GM19035 (cell line): ENCODE measurements around the gene NME4.
"Not testable (repeated sequence)": the region's sequence is repeated elsewhere in the genome, so short reads cannot be mapped to it uniquely, and the experiment has no call there.

Experiments
- ATAC-seq: cut with Tn5 transposase; IDR thresholded peaks from one replicate; pipeline ENCODE4 v1.9.1; 2021; ENCODE audit not compliant: unreplicated experiment

NME4 gene

DNA sequence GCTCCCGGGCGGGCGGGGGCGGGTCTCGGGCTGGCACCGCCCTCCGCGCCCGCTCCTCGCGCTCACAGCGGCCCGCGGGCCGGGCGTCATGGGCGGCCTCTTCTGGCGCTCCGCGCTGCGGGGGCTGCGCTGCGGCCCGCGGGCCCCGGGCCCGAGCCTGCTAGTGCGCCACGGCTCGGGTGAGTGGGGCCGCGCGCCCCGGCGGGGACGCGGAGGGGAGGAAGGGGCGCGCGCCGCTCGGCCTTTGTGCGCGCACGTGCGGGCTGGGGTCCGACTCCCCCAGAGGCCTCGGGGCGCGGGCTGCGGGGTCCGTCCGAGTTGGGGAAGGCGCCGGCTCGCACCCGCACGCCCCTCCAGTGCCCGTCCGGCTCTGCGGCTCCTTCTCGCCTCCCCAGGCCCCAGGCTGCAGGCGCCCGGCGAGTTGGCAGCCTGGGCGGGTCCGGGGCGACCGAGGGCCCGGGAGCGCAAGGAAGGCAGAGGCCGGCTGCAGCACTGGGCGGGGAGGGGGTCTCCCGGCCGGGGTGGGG lies at the start of gene NME4:
TSS of gene NME4 (plus strand) at position 65 of the 527 bp plus-strand sequence. CDS start at position 89, 24 bp downstream.
- no peak for ATAC-seq

DNA sequence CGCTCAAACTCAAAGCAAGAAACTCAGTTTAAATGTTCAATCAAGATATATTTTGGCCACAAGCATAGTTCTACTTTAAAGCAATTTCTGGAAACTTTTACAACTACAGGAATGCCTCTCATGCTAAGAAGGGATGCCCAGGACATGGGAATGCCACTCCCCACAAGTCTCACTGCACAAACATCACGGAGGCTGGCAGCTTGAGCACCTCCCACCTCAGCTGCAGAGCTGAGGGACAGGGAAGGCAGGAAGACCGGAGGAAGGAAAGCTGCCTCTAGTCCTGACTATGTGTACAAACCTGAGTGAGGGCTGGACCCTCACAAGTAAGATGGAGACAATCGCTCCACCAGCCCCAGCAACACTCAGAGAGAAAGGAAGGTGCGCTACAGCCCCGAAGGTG lies 49.8 kb upstream of the NME4 start:
- no peak for ATAC-seq

DNA sequence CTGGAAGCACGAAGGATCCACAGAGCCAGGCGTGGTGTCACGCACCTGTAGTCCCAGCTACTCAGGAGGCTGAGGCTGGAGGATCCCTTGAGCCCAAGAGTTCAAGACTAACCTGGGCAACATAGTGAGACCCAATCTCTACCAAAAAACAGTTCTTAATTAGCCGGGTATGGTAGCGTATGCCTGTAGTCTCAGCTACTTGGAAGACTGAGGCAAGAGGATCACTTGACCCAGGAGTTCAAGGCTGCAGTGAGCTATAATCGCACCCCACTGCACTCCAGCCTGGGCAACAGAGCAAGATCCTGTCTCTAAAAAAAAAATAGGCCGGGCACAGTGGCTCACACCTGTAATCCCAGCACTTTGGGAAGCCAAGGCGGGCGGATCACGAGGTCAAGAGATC lies 48.5 kb upstream of the NME4 start:
- not testable (repeated sequence) for ATAC-seq

DNA sequence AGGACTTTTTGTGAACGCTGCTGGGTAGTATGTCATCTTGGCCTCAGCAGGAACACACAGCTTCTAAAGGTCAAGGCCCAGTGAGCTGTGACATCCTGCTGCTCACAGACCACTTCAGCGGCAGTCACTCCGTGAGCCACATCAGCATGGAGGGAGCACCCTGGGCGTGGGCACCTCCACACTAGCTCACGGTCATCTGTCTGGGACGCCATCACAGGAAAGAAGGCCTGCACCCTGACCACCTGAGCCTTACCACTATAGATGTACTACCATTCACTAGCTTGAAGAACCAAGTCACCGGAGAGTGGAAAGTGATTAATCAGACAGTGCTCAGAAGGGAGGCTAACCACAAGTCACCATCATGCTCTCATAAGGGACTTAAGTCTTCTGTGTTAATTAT lies 47.8 kb upstream of the NME4 start:
- ATAC-seq = no peak

DNA sequence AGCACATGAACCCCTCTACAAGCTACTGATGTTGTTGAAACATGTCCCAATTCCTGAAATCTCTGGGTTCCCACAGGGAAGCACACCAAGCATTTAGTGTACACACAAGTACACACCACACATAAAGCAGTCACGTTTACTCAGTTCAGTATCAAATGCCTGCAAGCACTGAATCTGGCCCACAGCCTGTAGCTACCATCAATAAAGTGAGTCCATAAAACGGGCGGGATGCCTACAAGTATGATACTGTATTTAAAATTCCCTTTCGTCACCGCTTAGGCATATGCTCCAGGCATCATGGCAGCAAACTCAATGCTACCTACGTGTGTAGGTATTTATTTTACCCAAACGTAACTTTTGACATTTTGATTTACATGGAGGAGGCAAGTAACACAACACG lies 46.8 kb upstream of the NME4 start:
- ATAC-seq = no peak

DNA sequence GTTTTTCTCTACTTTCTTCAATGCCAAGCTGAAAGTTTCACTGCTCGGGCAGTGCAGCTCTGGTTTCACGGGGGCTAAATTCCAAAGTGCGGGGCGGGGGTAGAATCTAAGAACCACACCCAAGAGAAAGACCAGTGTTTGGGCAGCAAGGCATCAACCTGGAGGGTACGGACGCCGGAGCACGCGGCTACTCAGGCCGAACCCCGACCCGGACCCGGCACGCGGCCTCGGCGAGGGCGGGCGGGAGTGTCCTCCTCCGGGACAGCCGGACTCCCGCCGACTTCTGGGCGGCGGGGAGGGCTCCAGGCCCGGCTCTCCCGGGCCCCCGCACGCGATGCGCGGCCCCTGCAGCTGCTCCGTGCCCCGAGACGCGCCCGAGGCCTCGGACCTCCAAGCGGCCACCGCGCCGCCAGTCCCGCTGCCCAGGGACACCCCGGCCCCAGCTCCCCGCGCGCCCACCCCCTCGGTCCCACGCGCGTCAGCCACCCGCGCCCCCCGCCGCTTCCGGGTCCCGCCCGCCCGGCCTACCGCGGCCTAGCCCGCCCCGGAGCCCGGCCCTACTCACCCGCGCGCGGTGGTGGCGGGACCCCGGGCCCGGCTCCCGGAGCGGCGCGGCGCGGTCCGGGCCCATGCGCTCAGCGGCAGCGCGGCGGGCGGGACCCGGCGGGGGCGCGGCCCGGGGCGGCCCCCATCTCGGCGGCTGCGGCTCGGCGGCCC lies 45.0 kb upstream of the NME4 start:
- peak; percentile 26 for ATAC-seq

DNA sequence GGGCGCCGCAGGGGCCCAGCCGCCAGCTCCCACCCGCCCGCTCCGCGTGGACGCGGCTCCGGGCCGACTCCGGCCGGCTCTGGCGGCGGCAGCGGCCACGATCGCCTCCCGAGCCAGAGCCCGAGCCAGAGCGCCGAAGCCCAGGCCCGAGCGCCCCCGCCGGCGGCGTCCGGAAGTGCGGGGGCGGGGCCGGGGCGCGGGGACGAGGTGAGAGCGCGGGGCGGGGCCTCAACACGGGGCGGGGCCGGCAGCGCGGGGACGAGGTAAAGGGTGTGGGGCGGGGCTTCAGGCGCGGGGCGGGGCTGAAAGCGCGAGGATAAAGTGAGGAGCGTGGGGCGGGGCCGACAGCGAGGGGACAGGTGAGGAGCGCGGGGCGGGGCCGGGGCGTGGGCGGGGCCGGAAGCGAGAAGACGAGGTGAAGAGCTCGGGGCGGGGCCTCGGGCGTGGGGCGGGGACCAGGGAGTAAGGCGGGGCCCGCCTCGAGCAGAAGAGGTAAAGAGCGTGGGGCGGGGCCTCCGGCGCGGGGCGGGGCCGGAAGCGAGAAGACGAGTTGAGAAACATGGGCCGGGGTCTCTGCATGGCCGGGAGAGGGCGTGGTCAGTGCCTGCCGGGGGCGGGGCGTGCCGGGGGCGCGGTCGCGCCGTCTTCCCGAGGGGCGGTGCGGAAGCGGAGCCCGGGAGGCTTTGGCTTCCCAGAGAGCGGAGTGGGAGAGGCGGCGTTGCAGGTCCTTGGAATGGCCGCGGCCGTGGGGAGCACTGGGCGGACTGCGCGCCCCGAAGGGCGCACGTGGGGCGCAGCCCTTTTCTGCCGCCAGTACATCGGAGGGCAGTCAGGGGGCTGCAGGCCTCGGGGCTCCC lies 44.2 kb upstream of the NME4 start, which contains the start of gene AXIN1:
TSS of gene AXIN1 (minus strand) at position 177 of the 857 bp plus-strand sequence. CDS start 5,698 bp downstream, outside the sequence.
- peak; percentile 54 for ATAC-seq

DNA sequence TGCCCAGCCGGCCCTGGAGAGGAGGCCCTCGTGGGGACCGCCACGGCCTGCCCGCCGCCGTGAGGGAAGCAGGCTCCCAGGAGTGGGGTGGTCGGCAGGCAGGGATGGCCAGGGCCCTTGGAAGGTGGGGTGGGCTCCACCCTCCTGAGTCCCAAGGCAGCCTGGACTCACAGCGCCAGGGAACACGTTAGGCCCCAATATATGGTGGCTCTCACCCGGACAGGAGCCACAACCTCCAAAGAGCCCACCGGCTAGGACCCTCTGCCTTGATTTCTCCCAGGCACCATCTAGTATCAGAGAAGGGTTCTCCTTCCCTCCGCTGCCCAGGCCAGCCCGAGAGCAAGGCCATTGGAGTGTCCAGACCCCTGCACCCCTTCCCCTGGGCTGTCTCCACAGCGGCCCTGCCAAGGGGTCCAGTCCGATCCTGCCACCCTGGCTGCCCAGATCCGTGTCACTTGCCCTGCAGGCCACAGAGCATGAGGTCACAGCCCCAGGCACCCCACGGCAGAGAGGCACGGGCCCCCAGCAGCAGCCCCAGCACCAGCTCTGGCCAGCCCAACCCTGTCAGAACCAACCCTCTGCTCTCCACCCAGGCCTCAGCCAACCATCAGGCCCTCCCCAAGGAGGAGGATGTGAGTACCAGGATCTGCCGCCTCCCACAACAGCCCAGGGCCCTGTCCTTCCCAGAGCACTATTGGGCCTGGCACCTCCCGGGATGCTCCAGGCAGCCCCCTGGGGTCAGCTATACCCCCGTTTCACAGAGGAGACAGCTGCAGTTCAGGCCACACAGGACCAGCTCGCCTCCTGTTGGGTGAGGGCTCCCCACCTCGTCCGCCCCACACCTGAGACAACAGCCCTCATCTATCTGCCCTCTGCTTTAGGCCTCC lies 43.4 kb upstream of the NME4 start:
- ATAC-seq = peak; percentile 7

DNA sequence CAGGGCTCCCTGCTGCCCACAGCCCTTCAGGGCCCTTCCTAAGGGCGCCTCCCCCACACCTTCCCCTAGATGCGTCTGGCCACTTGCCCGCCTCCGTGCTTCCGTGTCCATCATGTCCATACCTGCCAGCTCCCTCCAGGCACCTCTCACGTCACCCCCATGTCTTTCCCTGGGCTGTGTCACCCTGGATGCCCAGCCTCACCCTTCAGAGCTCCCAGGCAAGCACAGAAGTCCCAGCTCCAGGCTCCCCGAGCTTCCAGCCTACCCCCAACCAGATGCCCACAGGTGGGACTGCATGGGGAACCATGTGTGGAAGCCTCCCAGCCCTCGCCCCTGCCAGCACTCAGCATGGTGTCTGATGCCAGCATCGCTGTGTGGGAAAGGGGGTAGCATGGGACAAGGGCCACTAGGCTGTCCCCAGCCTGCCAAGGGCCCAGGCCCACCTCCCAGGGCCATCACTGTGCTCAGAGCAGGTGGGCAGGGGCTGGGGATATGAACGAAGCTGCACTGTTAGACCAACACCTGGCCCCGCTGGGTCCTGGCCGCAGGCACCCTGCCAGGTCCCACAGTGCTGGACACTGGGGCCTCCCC lies 42.6 kb upstream of the NME4 start:
- ATAC-seq = no peak

DNA sequence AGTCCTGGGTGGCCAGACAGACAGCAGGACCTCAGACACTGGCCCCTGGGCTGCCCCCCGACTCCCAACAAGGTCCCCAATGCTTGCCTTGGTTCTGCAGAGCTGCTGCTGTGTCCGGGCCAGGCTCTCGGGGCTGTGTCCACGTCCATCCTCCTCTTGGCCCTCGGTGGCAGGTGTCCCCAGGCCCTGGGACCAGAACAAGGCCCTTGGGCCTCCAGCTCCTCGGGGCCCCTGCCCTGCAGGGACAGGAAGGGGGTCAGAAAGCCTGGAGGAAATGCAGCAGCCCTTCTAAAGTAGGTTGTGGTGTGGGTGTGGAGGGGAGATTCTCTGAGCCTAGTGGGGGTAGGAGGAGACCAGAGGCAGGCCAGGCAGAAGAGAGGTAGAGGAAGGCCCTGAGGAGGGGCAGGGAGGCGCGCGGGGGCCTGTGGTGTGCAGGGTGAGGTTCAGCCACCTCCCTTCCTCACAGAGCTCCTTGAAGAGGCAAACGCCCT lies 42.0 kb upstream of the NME4 start:
- ATAC-seq = no peak

DNA sequence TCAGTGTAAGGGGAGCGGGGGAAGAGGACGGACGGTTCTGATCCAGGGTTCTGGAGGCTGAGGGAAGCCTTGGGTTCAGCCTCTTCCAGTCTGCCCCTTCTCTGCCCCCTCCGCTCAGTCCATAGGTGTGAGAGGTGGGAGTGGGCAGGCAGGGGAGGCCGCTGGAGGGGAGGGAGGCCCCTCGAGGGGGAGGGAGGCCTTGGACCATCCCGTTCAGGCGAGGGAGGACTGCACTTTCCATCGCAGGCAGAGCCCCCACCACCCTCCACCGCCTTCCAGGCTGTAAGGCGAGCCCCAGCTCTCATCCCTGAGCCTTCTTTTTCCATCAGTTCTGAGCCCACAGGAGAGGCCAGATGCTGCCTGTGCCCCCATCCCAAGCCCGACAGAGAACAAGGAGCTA lies 40.3 kb upstream of the NME4 start:
- ATAC-seq = no peak

DNA sequence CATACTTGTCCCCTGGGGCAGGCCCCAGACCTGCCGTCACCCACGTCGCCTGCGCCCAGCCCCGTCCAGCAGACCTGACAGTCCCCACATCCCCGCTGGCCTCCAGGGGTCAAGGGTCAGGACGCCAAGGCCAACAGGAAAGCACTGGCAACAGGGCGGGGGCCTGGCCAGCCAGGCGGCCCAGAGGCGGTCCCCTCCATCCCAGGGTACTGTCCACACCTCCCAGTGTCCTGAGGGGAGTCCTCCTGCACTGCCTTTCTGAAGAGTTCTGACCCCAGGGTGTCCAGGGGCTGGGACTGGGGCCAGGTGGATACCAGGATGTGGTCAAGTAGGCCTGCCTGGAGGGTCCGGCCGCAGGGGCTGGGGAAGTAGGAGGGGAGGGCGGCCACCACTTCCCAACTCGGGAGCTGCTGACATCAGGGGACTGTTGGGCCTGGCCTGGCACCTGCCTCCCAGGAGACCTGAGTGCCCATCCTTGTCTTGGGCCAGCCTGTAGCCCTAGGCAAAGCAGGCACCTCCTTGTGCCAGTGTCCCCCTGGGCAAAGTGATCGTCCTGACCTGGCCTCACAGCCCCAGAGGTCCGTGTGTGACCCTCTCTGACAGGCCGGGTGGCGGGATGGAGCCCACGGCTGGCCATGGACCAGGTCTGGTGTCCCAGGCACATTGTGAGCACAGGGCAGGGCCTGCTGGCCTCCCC lies 37.8 kb upstream of the NME4 start:
- no peak for ATAC-seq

DNA sequence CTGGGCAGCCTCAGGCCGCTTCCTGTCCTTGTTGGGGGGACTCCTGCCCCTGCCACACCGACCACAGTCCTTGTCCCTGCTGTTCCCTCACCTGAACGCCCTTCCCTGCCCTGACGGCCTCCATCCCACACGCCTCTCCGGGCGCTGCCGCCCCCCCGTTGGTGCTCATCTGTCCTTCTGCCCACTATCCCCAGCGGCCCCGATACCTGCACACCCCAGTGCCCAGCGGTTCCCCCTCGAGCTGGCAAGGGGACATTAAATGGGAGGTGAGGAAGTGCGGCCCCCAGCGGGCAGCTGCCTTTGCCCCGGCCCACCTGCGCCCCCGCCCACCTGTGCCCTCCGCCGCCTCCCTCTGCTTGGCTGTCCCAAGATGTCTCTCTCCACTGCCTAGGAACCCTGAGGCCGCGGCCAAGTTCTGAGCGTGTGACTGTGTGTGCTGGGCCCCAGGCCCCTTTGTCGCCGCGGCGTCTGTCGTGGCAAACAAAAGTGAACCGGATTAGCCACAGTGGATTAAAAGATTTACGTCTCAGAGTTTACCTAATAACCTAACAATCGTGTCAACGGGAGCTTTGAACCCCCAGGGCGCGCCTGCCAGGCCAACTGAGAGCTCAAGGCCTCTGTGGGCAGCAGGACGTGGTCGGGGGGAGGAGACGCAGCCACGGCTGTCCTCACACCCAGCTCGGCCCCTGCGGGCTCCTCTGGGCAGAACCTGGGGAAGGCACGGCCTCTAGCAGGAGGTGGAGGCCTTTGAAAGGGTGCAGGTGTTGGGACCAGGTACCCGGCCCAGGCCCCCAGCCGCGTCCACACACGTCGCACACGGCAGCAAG lies 36.9 kb upstream of the NME4 start:
- ATAC-seq = no peak

DNA sequence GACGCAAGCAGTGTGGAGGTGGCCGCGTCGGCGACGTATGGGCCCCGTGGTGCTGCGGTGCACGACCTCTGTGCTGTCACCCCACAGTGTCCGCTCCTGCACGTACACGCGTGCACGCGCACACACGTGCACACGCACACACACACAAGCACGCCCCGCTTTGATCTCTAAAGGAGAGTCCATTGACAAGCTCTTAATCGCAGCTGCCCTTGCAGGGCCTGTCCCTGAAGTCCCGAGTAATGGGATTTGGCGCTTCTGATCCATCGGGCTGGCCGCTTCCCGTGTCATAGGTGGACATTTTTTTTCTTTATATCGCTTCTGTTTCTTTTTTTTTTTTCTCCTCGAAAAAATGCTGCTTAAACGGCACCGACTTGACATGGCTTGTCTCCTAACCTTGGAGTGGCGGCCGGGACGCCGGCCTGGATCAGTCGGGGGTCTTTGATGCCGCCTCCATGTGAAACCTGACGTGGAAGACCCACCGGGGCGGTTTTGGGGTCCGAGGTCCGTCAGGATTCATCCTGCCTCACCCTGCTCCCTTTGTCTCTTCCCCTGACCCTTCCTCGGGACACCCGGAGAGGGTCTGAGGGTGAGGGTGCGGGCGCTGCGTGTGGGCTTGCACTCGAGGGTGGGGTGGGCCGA lies 36.2 kb upstream of the NME4 start:
- no peak for ATAC-seq

DNA sequence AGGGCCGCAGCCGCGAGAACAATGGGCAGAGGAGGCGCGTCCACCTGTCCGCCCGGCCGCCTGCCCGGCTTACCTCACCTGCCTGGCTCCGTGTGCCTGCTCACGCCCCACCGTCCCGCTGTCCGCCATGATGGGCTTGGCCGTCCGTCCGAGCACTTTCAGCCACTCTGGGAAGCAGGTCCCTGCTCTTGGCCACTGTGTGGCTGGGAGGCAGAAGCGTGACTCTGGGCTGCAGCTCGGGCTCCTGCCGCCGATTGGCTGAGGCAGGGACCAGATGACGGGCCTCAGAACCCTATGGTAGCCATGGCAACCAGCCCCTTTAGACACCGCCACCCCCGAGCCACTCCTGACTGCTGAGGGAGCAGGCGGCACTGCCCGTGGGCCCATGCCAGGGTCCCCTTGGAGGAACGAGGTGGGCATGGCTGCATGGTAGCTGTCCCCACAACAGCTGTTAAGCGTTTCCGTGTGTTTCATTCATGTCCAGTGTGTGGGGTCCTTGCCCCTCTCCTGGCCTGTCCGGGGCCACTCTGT lies 35.6 kb upstream of the NME4 start:
- ATAC-seq = no peak

DNA sequence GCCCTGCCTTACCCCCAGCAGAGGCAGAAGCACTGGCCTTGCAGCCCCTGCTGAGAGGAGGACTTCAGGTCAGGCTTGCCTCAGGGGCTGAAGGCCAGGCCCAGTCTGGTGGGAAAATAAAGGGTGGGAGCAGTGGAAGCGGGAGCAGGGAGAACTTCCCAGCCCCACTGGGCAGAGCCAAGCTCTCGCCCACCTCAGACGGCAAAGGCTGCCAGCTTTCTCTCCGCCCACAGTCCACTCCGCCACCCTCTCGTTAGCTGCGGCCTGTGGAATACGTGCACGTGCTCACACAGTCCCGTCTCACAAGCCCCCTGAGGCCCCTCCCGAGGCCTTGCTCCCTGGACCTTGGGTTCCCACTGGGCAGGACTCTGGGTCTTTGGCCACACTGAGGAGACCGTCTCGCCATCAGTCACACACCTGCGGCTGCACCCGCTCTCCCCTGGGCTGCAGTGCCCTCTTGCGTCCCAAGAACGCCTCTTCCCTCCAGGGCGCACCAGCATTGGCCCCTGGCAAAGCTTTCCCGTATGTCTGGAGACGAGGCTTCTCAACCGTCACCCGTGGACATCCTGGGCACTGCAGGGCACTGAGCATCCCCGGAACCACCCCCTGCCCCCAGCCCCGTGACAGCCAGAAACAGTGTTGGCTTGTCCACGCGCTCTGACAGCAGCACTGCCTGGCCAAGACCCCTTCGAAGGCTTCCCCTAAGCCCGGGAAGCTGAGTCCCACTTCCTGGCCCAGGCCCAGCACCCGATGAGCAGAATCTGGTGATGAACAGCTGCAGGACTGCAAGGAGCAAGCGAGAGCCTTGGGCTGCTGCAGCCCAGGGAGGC lies 34.9 kb upstream of the NME4 start:
- ATAC-seq = peak; percentile 55

DNA sequence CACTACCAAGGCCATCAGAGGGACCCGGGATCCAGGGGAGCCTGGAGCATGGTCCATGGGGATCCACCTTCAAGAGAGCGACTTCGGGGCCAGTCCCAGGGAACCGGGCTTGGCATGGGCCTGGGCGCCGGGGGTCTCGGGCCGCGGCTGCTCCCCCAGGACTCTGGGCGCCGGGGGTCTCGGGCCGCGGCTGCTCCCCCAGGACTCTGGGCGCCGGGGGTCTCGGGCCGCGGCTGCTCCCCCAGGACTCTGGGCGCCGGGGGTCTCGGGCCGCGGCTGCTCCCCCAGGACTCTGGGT lies 34.3 kb upstream of the NME4 start:
- not testable (repeated sequence) for ATAC-seq
